Measurements from ENCODE around the gene RAB12.

RAB12 gene

DNA sequence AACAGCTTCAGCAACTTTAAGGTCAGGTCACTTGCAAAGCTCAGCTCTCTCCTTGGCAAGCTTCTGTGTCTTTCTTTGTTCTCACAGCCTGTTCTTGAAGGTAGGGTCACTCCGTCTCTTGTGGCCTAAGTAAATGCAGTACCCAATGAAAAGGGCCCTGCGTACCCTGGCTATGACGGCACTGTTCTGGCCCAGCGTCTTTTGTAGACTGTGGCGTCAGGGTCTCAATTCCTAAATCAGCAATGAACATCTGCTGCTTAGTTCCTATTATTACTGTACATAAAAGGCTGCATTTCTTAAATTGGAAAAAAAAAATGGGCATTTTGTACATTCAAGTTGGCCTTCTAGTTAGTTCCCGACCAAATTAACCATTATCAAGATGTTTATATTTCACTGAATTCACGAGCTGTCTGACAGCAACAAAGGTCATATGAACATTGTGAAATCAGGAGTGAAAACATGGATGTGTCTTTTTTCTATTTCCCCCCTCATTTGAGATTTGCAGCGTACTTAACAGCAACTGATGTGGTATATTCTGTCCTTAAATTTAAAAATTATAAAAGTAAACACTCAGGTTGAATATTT is 79.1 kb downstream of the RAB12 start:
- no peaks in the 10 kb centered on the region for H3K27me3 ChIP-seq (ENCODE audit: insufficient read depth, low read length, poor library complexity, severe bottlenecking)
- H2AFZ ChIP-seq (ENCODE audit: low read length), result no peak overlapping the region
- H3K79me2 ChIP-seq (ENCODE audit: insufficient read depth, low read length), result no peaks in the 10 kb centered on the region
- H3K4me3 ChIP-seq (ENCODE audit: low read length, poor library complexity, severe bottlenecking), result no peak overlapping the region
- H4K20me1 ChIP-seq (ENCODE audit: insufficient read depth, low read length, poor library complexity, severe bottlenecking), result no peaks in the 10 kb centered on the region
- no peak for TF ChIP-seq EZH2phosphoT487 (IDR thresholded peaks at IDR 0.05; ENCODE audit: borderline replicate concordance)
- no peak for TF ChIP-seq CTCF (conservative IDR thresholded peaks at IDR 0.05; ENCODE audit: low read length)
- no peaks in the 10 kb centered on the region for H3K4me1 ChIP-seq (ENCODE audit: insufficient read depth, low read length, poor library complexity, severe bottlenecking)
- H3K36me3 ChIP-seq (ENCODE audit: insufficient read depth, low read length), result no peaks in the 10 kb centered on the region
- H3K4me2 ChIP-seq (ENCODE audit: low read depth, low read length, poor library complexity, severe bottlenecking), result no peak overlapping the region
- no peaks in the 10 kb centered on the region for H3K9me2 ChIP-seq (replicated peaks; ENCODE audit: low read depth, low read length)
- H3K9me3 ChIP-seq (ENCODE audit: insufficient read depth, low read depth, low read length), result no peaks in the 10 kb centered on the region
- no peak overlapping the region for H3K9ac ChIP-seq (ENCODE audit: low read depth, low read length, poor library complexity, severe bottlenecking)
- H3F3A ChIP-seq (ENCODE audit: low read depth), result no peaks in the 10 kb centered on the region

DNA sequence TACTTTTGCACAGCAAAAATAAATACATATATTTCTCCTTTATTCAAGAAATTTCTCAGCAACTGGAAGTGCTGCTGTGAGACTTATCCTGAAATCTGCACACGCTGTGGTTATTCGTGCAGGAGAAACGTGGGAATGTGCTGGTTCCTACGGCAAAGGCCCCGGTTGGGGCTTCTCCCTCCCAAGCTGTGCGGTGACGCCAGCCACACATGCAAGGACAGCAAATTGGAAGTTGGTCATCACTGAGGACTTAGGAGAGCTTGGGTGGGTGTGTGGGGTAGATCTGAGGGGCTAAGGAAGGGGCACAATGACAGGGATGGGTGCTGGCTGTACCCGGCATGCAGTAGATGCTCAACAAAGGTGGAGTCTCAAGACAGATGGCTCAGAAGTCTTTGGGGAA is 79.6 kb downstream of the RAB12 start:
- H4K20me1 ChIP-seq (ENCODE audit: insufficient read depth, low read length, poor library complexity, severe bottlenecking), result no peaks in the 10 kb centered on the region
- no peaks in the 10 kb centered on the region for H3K4me1 ChIP-seq (ENCODE audit: insufficient read depth, low read length, poor library complexity, severe bottlenecking)
- TF ChIP-seq EZH2phosphoT487 (IDR thresholded peaks at IDR 0.05; ENCODE audit: borderline replicate concordance) (no peak), CTCF (conservative IDR thresholded peaks at IDR 0.05; ENCODE audit: low read length) (no peak)
- H3K4me3 ChIP-seq (ENCODE audit: low read length, poor library complexity, severe bottlenecking), result no peak overlapping the region
- no peaks in the 10 kb centered on the region for H3K9me2 ChIP-seq (replicated peaks; ENCODE audit: low read depth, low read length)
- H3K4me2 ChIP-seq (ENCODE audit: low read depth, low read length, poor library complexity, severe bottlenecking), result no peak overlapping the region
- H3K9me3 ChIP-seq (ENCODE audit: insufficient read depth, low read depth, low read length), result no peaks in the 10 kb centered on the region
- no peaks in the 10 kb centered on the region for H3F3A ChIP-seq (ENCODE audit: low read depth)
- no peak overlapping the region for H3K9ac ChIP-seq (ENCODE audit: low read depth, low read length, poor library complexity, severe bottlenecking)
- no peaks in the 10 kb centered on the region for H3K79me2 ChIP-seq (ENCODE audit: insufficient read depth, low read length)
- H3K36me3 ChIP-seq (ENCODE audit: insufficient read depth, low read length), result no peaks in the 10 kb centered on the region
- H2AFZ ChIP-seq (ENCODE audit: low read length), result no peak overlapping the region
- no peaks in the 10 kb centered on the region for H3K27me3 ChIP-seq (ENCODE audit: insufficient read depth, low read length, poor library complexity, severe bottlenecking)

Data from Loucy (cell line).